ENCODE data around the gene ARSD. TPM values are rescaled to one million over a fixed set of nuclear protein-coding genes. Genes with fewer than 3 reads are reported as not detected.
A peak's percentile ranks its signal among the peaks of the same experiment; 100 is the strongest.
"Not testable (repeated sequence)": the region's sequence is repeated elsewhere in the genome, so short reads cannot be mapped to it uniquely, and the experiment has no call there.

ARSD gene
- total RNA-seq, 1 donor from 2014 or later = 55.5 TPM

DNA sequence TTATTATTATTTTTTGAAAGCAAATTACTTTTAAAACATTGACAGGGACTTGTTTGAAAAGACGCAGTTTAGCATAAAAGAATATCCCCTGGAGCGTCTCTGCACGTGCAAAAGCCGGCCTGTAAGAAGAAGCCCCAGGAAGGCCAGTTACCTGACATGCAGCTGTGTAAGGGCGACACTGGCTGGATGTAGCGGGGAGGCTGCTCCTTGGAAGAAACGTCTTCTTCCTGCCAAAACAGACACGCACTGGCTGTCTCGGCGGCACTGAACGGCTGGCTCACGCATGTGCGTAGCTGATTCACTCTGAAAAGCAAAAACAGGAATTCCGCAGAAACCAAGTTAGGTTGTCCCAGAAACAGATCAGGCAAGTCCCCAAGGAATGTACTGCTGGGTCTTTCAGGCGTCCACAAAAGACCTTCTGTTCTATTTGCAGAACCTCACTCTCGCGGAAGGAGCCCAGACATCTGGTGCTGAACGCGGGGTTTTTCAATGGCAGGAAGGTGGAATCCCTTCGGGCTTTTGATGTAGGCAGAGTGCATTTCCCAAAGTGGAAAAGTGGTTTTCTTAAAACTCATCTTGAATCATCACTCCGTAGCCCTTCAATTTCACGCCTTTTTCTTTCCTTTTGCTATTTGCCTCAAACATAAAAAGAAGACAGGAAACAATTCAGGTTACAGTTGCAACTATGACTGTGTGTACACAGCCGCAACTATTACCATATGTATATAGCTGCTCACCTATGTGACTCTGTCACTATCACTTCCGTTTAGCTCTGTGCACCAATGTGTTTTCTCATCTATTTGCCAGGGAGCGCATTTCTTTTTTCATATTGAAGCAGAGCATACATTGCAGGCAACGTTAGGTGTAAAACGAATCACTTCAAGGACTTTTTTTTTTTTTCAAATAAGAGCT lies 39.1 kb upstream of the ARSD start:
- Mint-ChIP-seq H3K27me3 (ENCODE audit: low read depth) (no peaks in the 10 kb centered on the region), H3K36me3 (peaks cover 2% of the 10 kb centered on the region), H3K4me1 (peaks cover 13% of the 10 kb centered on the region), H3K9me3 (peaks cover 14% of the 10 kb centered on the region), H3K27ac (peak overlapping the region; percentile 50), H3K4me3 (no peak overlapping the region)
- TF ChIP-seq, protein P1, sequence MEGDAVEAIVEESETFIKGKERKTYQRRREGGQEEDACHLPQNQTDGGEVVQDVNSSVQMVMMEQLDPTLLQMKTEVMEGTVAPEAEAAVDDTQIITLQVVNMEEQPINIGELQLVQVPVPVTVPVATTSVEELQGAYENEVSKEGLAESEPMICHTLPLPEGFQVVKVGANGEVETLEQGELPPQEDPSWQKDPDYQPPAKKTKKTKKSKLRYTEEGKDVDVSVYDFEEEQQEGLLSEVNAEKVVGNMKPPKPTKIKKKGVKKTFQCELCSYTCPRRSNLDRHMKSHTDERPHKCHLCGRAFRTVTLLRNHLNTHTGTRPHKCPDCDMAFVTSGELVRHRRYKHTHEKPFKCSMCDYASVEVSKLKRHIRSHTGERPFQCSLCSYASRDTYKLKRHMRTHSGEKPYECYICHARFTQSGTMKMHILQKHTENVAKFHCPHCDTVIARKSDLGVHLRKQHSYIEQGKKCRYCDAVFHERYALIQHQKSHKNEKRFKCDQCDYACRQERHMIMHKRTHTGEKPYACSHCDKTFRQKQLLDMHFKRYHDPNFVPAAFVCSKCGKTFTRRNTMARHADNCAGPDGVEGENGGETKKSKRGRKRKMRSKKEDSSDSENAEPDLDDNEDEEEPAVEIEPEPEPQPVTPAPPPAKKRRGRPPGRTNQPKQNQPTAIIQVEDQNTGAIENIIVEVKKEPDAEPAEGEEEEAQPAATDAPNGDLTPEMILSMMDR (IDR thresholded peaks at IDR 0.05; ENCODE audit: unreplicated experiment) = no peak
- DNase-seq (ENCODE audit: low spot score in 2 of 2, unreplicated experiment in 2 of 2) = no peak

DNA sequence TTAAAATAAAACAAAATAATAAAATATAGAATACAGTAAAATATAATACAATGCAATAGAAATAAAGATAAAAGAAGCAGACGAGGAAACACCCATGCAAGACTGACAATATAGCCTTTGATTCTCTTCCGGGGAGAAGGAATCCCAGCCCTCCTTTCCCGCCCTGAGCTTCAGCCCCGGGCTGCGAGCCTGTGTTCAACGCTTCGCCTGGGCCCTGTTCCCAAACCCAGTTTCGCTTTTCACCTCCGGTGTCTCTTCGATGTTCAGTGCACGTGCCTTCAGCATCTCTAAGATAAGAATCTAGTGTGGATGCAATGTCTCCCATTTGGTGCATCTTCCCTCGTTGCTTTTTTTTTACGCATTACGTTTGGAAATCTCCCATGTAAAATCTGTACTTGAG lies 38.4 kb upstream of the ARSD start:
- H3K27me3 Mint-ChIP-seq (ENCODE audit: low read depth) = no peaks in the 10 kb centered on the region

DNA sequence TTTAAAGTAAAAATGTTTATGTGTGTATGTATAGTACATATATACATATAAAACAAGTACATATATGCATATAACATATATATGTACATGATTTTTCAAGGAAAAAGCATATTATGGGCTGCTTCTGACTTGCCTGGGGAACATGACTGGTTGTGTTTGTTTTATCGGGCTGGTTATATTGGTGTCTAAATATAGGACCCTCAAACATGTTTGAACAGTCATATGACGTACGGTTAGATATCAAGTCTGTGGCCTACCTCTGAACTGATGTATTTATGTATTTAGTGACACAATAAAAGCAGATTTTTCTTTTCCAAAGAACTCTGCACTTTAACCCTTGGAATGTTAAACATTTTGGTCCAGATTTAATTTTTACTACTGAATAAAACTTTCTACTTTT lies 37.9 kb upstream of the ARSD start:
- peaks cover 2% of the 10 kb centered on the region for H3K36me3 Mint-ChIP-seq
- H3K27me3 Mint-ChIP-seq (ENCODE audit: low read depth) = no peaks in the 10 kb centered on the region
- H3K4me1 Mint-ChIP-seq = peaks cover 22% of the 10 kb centered on the region
- TF ChIP-seq, protein P1 (IDR thresholded peaks at IDR 0.05; ENCODE audit: unreplicated experiment) = no peak
- H3K27ac Mint-ChIP-seq = peak overlapping the region; percentile 30
- DNase-seq (ENCODE audit: low spot score in 2 of 2, unreplicated experiment in 2 of 2) = no peak
- H3K4me3 Mint-ChIP-seq = no peak overlapping the region
- H3K9me3 Mint-ChIP-seq = peaks cover 10% of the 10 kb centered on the region

More for the DNA sequence above, 38.4 kb upstream of the ARSD start:
- DNase-seq (ENCODE audit: low spot score in 2 of 2, unreplicated experiment in 2 of 2) = no peak
- Mint-ChIP-seq H3K27ac (no peak overlapping the region), H3K36me3 (peaks cover 2% of the 10 kb centered on the region), H3K9me3 (peaks cover 14% of the 10 kb centered on the region), H3K4me3 (no peak overlapping the region), H3K4me1 (peaks cover 16% of the 10 kb centered on the region)
- TF ChIP-seq, protein P1 (IDR thresholded peaks at IDR 0.05; ENCODE audit: unreplicated experiment) = no peak

DNA sequence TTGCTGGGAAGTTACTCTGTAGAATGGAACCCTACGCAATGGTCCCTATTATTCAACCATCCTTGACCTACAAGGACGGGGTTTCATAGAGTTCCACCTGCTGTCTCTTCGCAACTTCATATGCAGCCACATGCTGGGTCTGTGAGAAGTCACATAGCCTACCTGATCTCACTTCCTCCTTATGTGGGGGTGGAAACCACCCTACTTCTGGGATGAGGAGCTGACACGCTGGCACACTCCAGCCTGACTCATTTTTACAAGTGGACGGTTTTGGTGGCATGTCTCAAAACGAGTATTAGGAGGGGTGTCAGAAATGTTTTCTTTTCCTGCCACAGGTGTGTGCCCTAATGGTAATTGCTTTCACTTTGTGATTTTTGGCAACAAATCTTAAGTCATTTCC lies 36.8 kb upstream of the ARSD start:
- TF ChIP-seq, protein P1 (IDR thresholded peaks at IDR 0.05; ENCODE audit: unreplicated experiment) = no peak
- no peak for DNase-seq (ENCODE audit: low spot score in 2 of 2, unreplicated experiment in 2 of 2)
- H3K4me3 Mint-ChIP-seq = no peak overlapping the region
- H3K27me3 Mint-ChIP-seq (ENCODE audit: low read depth) = no peaks in the 10 kb centered on the region
- peaks cover 30% of the 10 kb centered on the region for H3K4me1 Mint-ChIP-seq
- H3K36me3 Mint-ChIP-seq = no peaks in the 10 kb centered on the region
- peaks cover 4% of the 10 kb centered on the region for H3K9me3 Mint-ChIP-seq
- H3K27ac Mint-ChIP-seq = peak overlapping the region; percentile 30

- DNase-seq (ENCODE audit: low spot score in 2 of 2, unreplicated experiment in 2 of 2); H3K27me3 Mint-ChIP-seq (ENCODE audit: low read depth); H3K9me3 Mint-ChIP-seq: not testable (repeated sequence)
- H3K4me3 Mint-ChIP-seq = peak overlapping the region; percentile 40
- peaks cover 39% of the 10 kb centered on the region for H3K4me1 Mint-ChIP-seq
- H3K27ac Mint-ChIP-seq = peak overlapping the region; percentile 99
- H3K36me3 Mint-ChIP-seq = peaks cover 10% of the 10 kb centered on the region
Observed at GRCh38 chrX:2963992-2964794, 35.1 kb upstream of the ARSD start.

DNA sequence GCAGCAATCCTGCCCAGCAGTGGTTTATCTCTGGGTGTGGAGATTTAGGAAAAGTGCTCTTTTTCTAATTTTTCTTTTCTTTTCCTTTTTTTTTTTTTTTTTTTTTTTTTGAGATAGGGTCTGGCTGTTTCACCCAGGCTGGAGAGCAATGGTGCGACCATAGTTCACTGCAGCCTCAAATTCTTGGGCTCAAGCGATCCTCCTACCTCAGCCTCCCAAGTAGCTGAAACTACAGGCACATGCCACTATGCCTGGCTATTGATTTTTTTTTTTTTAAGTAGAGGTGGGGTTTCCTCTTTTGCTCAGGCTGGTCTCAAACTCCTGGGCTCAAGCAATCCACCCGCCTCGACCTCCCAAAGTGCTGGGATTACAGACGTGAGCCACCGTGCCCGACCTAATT lies 34.3 kb upstream of the ARSD start:
- peaks cover 16% of the 10 kb centered on the region for H3K36me3 Mint-ChIP-seq
- H3K27me3 Mint-ChIP-seq (ENCODE audit: low read depth); H3K4me3 Mint-ChIP-seq; H3K9me3 Mint-ChIP-seq; DNase-seq (ENCODE audit: low spot score in 2 of 2, unreplicated experiment in 2 of 2): not testable (repeated sequence)
- peaks cover 39% of the 10 kb centered on the region for H3K4me1 Mint-ChIP-seq
- H3K27ac Mint-ChIP-seq = peak overlapping the region; percentile 96
